AG08395 (cell line): Measurements from ENCODE around the gene ANKHD1.
"Not testable (repeated sequence)": the region's sequence is repeated elsewhere in the genome, so short reads cannot be mapped to it uniquely, and the experiment has no call there.

Experiments
- DNase-seq: peaks from one replicate; pipeline ENCODE4 v3.0.0; 2012; ENCODE audit warnings: mixed read lengths, low spot score

The ANKHD1 gene

GRCh38 chr5:140421375-140421774, 19.7 kb downstream of the ANKHD1 start:
- not testable (repeated sequence) for DNase-seq

- no peak for DNase-seq
Measured at GRCh38 chr5:140423609-140424008, 22.0 kb downstream of the ANKHD1 start.

GRCh38 chr5:140424135-140424534, 22.5 kb downstream of the ANKHD1 start:
- no peak for DNase-seq

GRCh38 chr5:140427726-140428125, 26.1 kb downstream of the ANKHD1 start:
- DNase-seq: not testable (repeated sequence)

- DNase-seq: no peak
Measured at GRCh38 chr5:140429724-140430123, 28.1 kb downstream of the ANKHD1 start.

GRCh38 chr5:140432212-140432611, 30.6 kb downstream of the ANKHD1 start:
- DNase-seq: no peak

GRCh38 chr5:140432916-140433315, 31.3 kb downstream of the ANKHD1 start:
- DNase-seq: no peak

- not testable (repeated sequence) for DNase-seq
Measured at GRCh38 chr5:140457368-140457767, 55.7 kb downstream of the ANKHD1 start.

- no peak for DNase-seq
Measured at GRCh38 chr5:140466981-140467742, 65.5 kb downstream of the ANKHD1 start.

GRCh38 chr5:140468188-140468587, 66.6 kb downstream of the ANKHD1 start:
- no peak for DNase-seq

- no peak for DNase-seq
Measured at GRCh38 chr5:140469259-140469658, 67.6 kb downstream of the ANKHD1 start.

GRCh38 chr5:140480310-140481014, 78.8 kb downstream of the ANKHD1 start:
- DNase-seq: peak; percentile 4

- DNase-seq: peak; percentile 20
Measured at GRCh38 chr5:140481758-140482157, 80.1 kb downstream of the ANKHD1 start.

- no peak for DNase-seq
Measured at GRCh38 chr5:140483055-140483454, 81.4 kb downstream of the ANKHD1 start.

GRCh38 chr5:140488141-140488540, 86.5 kb downstream of the ANKHD1 start:
- DNase-seq: not testable (repeated sequence)

GRCh38 chr5:140488914-140489313, 87.3 kb downstream of the ANKHD1 start:
- DNase-seq: no peak

- DNase-seq: no peak
Measured at GRCh38 chr5:140497897-140498296, 96.3 kb downstream of the ANKHD1 start.

- no peak for DNase-seq
Measured at GRCh38 chr5:140498591-140498990, 97.0 kb downstream of the ANKHD1 start.

GRCh38 chr5:140502834-140503233, 101.2 kb downstream of the ANKHD1 start:
- no peak for DNase-seq

GRCh38 chr5:140509898-140510297, 108.3 kb downstream of the ANKHD1 start:
- DNase-seq: no peak

- no peak for DNase-seq
Measured at GRCh38 chr5:140513124-140513523, 111.5 kb downstream of the ANKHD1 start.

- no peak for DNase-seq
Measured at GRCh38 chr5:140524003-140524402, 122.4 kb downstream of the ANKHD1 start.

- no peak for DNase-seq
Measured at GRCh38 chr5:140540227-140540626, 138.6 kb downstream of the ANKHD1 start.
